Endodermal cell (in vitro differentiated cells): ENCODE data around the gene ZFX. TPM values are rescaled to one million over a fixed set of nuclear protein-coding genes. Genes with fewer than 3 reads are reported as not detected.

Experiments used
- DNase-seq: peaks from one replicate; pipeline ENCODE4 v3.0.0-alpha.2; 2017
- H3K27ac ChIP-seq: 2 replicates; pipeline ENCODE4 v1.5.1; 2013; ENCODE audit warnings: mild to moderate bottlenecking, low read depth, low read length, moderate library complexity
- H3K27me3 ChIP-seq: 2 replicates; pipeline ENCODE4 v1.6.1; 2013; ENCODE audit warnings: mild to moderate bottlenecking, low read length, moderate library complexity; ENCODE audit not compliant: insufficient read depth, control insufficient read depth, poor library complexity, severe bottlenecking
- H3K36me3 ChIP-seq: 2 replicates; pipeline ENCODE4 v1.7.0; 2013; ENCODE audit warnings: mild to moderate bottlenecking, low read length, moderate library complexity; ENCODE audit not compliant: control insufficient read depth, insufficient read depth
- H3K4me1 ChIP-seq: one replicate; pipeline ENCODE4 v1.7.0; 2013; ENCODE audit warnings: low read length; ENCODE audit not compliant: control insufficient read depth, insufficient read depth
- H3K4me3 ChIP-seq: 2 replicates; pipeline ENCODE4 v1.5.1; 2013; ENCODE audit warnings: mild to moderate bottlenecking, low read length, moderate library complexity
- H3K9ac ChIP-seq: 2 replicates; pipeline ENCODE4 v1.6.1; 2013; ENCODE audit warnings: mild to moderate bottlenecking, low read length, moderate library complexity; ENCODE audit not compliant: poor library complexity, severe bottlenecking; ENCODE audit errors: extremely low read depth
- H3K9me3 ChIP-seq: 2 replicates; pipeline ENCODE4 v1.6.1; 2013; ENCODE audit warnings: mild to moderate bottlenecking, low read length, moderate library complexity; ENCODE audit not compliant: control insufficient read depth
- H3K27ac Mint-ChIP-seq: 2 replicates; pipeline ENCODE4 v1.8.0; 2020; ENCODE audit warnings: mixed read lengths
- H3K27me3 Mint-ChIP-seq: 2 replicates; pipeline ENCODE4 v1.8.0; 2021; ENCODE audit warnings: mild to moderate bottlenecking, mixed read lengths; ENCODE audit not compliant: insufficient read depth
- H3K36me3 Mint-ChIP-seq: 2 replicates; pipeline ENCODE4 v1.8.0; 2020; ENCODE audit warnings: low read depth, mixed read lengths
- H3K4me1 Mint-ChIP-seq: 2 replicates; pipeline ENCODE4 v1.8.0; 2020; ENCODE audit warnings: mixed read lengths
- H3K4me3 Mint-ChIP-seq: 2 replicates; pipeline ENCODE4 v1.8.0; 2020; ENCODE audit warnings: mild to moderate bottlenecking, moderate library complexity, mixed read lengths
- H3K9me3 Mint-ChIP-seq: 2 replicates; pipeline ENCODE4 v1.8.0; 2020; ENCODE audit warnings: mild to moderate bottlenecking, mixed read lengths
- WGBS, 2 experiments: methylation state at CpG; one replicate each; pipeline versions ENCODE4 v1.1.5 to v1.1.7; 2013; ENCODE audit warnings: missing lambda C conversion rate in 2 of 2, mixed read lengths in 1 of 2; ENCODE audit not compliant: insufficient coverage in 1 of 2, insufficient read length in 1 of 2; 5-methylcytosine and 5-hydroxymethylcytosine counted together
- total RNA-seq, 2 donors: library from RNA; stranded (reverse); fragmentation: NEBNext Ultra II Directional in 1 of 2; extraction: Animal tissue kit (Norgen Biotek cat#: 25700) in 1 of 2; gene quantifications; 2 replicates in 1 of 2; 3 replicates in 1 of 2; pipeline ENCODE4 v1.2.1, GENCODE V29; 2021
- TF ChIP-seq, protein P1 (sequence below): fragments of 200-600 bp; sonication (generic); conservative IDR thresholded peaks from 2 replicates; pipeline ENCODE4 v1.5.0; 2021; ENCODE audit warnings: antibody characterized with exemption, mild to moderate bottlenecking

The ZFX gene
- total RNA-seq, 2 donors from 2014 or later: 20.3 to 51.0 TPM

DNA sequence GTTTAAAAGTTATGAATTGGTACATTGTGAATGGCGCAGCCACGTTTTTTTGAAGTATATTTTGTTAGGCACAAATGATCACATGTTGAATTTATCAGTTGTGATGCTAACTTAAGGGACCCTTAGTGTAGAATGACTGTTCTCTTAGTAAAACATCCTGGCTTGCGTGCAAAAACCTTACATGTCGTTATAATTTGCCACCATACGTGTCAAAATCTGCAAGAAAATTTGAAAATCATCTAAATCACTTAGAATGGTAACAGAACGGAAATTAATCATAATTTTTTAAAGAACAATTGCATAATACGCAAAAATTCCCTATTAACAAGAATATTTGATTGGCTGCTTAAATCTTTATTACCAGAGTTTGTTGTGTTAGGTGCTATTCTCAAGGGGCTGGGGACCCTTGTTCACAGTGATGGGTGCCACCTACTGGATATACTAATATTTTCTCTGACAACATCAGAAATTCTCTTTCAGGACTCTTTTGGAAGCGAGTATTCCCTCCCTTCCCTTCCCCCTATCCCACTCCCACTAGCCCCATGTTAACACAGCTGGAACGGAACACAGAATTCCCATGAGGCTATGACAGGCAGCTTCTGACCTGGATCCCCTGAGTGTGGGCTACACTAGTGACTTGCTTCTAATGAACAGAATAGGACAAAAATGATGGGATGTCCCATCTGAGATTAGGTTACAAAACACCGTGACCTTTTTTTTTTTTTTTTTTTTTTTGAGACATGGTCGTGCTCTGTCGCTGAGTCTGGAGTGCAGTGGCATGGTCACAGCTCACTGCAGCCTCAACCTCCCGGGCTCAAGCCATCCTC, 92.5 kb downstream of the ZFX start:
- no peaks in the 10 kb centered on the region for H3K36me3 Mint-ChIP-seq
- no peak overlapping the region for H3K4me3 Mint-ChIP-seq
- peaks cover 26% of the 10 kb centered on the region for H3K4me1 Mint-ChIP-seq
- no peaks in the 10 kb centered on the region for H3K27me3 Mint-ChIP-seq
- H3K27ac ChIP-seq: no peak overlapping the region
- 76 to 100% methylated on average over 1 to 12 of the region's 13 CpGs for WGBS, 2 experiments
- H3K9me3 ChIP-seq: no peaks in the 10 kb centered on the region
- H3K27me3 ChIP-seq: no peaks in the 10 kb centered on the region
- H3K9ac ChIP-seq: no peak overlapping the region
- no peaks in the 10 kb centered on the region for H3K36me3 ChIP-seq
- no peak overlapping the region for H3K4me3 ChIP-seq
- H3K4me1 ChIP-seq: no peaks in the 10 kb centered on the region
- no peaks in the 10 kb centered on the region for H3K9me3 Mint-ChIP-seq
- peak; percentile 52 for DNase-seq
- TF ChIP-seq, protein P1, sequence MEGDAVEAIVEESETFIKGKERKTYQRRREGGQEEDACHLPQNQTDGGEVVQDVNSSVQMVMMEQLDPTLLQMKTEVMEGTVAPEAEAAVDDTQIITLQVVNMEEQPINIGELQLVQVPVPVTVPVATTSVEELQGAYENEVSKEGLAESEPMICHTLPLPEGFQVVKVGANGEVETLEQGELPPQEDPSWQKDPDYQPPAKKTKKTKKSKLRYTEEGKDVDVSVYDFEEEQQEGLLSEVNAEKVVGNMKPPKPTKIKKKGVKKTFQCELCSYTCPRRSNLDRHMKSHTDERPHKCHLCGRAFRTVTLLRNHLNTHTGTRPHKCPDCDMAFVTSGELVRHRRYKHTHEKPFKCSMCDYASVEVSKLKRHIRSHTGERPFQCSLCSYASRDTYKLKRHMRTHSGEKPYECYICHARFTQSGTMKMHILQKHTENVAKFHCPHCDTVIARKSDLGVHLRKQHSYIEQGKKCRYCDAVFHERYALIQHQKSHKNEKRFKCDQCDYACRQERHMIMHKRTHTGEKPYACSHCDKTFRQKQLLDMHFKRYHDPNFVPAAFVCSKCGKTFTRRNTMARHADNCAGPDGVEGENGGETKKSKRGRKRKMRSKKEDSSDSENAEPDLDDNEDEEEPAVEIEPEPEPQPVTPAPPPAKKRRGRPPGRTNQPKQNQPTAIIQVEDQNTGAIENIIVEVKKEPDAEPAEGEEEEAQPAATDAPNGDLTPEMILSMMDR: peak; percentile 70
- no peak overlapping the region for H3K27ac Mint-ChIP-seq

DNA sequence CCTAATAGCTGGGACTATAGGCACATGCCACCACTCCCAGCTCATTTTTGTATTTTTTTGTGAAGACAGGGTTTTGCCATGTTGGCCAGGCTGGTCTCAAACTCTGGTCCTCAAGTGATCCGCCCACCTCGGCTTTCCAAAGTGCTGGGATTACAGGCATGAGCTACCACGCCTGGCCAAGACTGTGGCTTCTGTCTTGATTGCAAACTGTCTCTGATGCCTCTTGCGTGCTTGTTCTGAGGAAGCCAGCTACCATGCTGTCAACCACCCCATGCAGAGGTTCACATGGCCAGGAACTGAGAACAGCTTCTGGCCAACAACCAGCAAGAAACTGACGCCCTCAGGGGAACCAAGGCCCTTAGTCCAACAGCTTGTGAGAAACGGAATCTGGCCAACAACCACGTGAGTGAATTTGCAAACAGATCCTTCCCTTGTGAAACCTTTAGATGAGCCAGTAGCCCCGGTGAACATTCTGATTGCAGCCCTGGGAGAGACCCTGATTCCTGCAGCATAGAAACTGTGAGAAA, 93.2 kb downstream of the ZFX start:
- Histone ChIP-seq H3K4me3 (no peak overlapping the region), H3K27ac (no peak overlapping the region), H3K4me1 (no peaks in the 10 kb centered on the region), H3K27me3 (no peaks in the 10 kb centered on the region), H3K36me3 (no peaks in the 10 kb centered on the region), H3K9ac (no peak overlapping the region), H3K9me3 (no peaks in the 10 kb centered on the region)
- no peaks in the 10 kb centered on the region for H3K36me3 Mint-ChIP-seq
- TF ChIP-seq, protein P1: no peak
- H3K4me3 Mint-ChIP-seq: no peak overlapping the region
- DNase-seq: peak; percentile 56
- H3K9me3 Mint-ChIP-seq: no peaks in the 10 kb centered on the region
- H3K27me3 Mint-ChIP-seq: no peaks in the 10 kb centered on the region
- H3K4me1 Mint-ChIP-seq: peaks cover 26% of the 10 kb centered on the region
- 73 to 93% methylated on average over 3 to 8 of the region's 8 CpGs for WGBS, 2 experiments
- no peak overlapping the region for H3K27ac Mint-ChIP-seq

- H3K36me3 Mint-ChIP-seq: no peaks in the 10 kb centered on the region
- H3K4me1 Mint-ChIP-seq: peaks cover 26% of the 10 kb centered on the region
- no peaks in the 10 kb centered on the region for H3K9me3 Mint-ChIP-seq
- Histone ChIP-seq H3K4me1 (no peaks in the 10 kb centered on the region), H3K27ac (no peak overlapping the region), H3K9ac (no peak overlapping the region), H3K27me3 (no peaks in the 10 kb centered on the region), H3K4me3 (no peak overlapping the region), H3K9me3 (no peaks in the 10 kb centered on the region), H3K36me3 (no peaks in the 10 kb centered on the region)
- no peak for DNase-seq
- no peak overlapping the region for H3K27ac Mint-ChIP-seq
- no peak overlapping the region for H3K4me3 Mint-ChIP-seq
- TF ChIP-seq, protein P1: no peak
- no peaks in the 10 kb centered on the region for H3K27me3 Mint-ChIP-seq
- WGBS, 2 experiments: 93 to 96% methylated on average over 3 to 4 of the region's 5 CpGs
Measured at GRCh38 chrX:24243188-24243587, 93.7 kb downstream of the ZFX start.
